Body of pancreas (tissue), 4 donors: ENCODE measurements around the gene TNFAIP8L1. TPM values are rescaled to one million over a fixed set of nuclear protein-coding genes. Genes with fewer than 3 reads are reported as not detected.

Experiments
- ATAC-seq: fragments of 150-250 bp; one replicate; pipeline ENCODE4 v1.9.1; 2016
- DNase-seq, 4 donors: peaks; one replicate each; pipeline ENCODE4 v3.0.0-alpha.2; 2019
- H3K27ac ChIP-seq, 4 donors: fragments of 200-600 bp; sonication (generic); 1 replicate in 3 of 4; 2 replicates in 1 of 4; pipeline versions ENCODE4 v1.5.1 to v1.6.1; 2016 to 2019; ENCODE audit warnings: mild to moderate bottlenecking in 1 of 4, mixed read lengths in 1 of 4, moderate library complexity in 1 of 4
- H3K27me3 ChIP-seq, 2 donors: fragments of 200-600 bp; sonication (generic); one replicate each; pipeline ENCODE4 v1.6.0; 2016; ENCODE audit warnings: mild to moderate bottlenecking in 1 of 2
- H3K36me3 ChIP-seq, 2 donors: fragments of 200-600 bp; sonication (generic); replicated peaks in 1 of 2; 2 replicates each; pipeline ENCODE4 v1.5.1; 2016; ENCODE audit warnings: low read depth in 2 of 2; ENCODE audit not compliant: insufficient read depth in 1 of 2
- H3K4me1 ChIP-seq: fragments of 200-600 bp; sonication (generic); one replicate; pipeline ENCODE4 v1.6.0; 2016
- H3K4me3 ChIP-seq, 2 donors: fragments of 200-600 bp; sonication (generic); 1 replicate in 1 of 2; 2 replicates in 1 of 2; pipeline ENCODE4 v1.5.1; 2016 to 2019
- H3K9me3 ChIP-seq, 3 donors: fragments of 200-600 bp; sonication (generic); 1 replicate in 2 of 3; 2 replicates in 1 of 3; pipeline ENCODE4 v1.5.1; 2016
- CTCF ChIP-seq, 7 experiments: fragments of 450-650 bp in 4 of 7; fragments of 200-600 bp in 3 of 7; sonication (generic) in 3 of 7; IDR thresholded peaks; one replicate each; pipeline ENCODE4 v1.5.1; 2016 to 2019; ENCODE audit warnings: antibody characterized with exemption in 7 of 7
- POLR2A ChIP-seq, 3 donors: fragments of 450-650 bp; IDR thresholded peaks; one replicate each; pipeline ENCODE4 v1.6.1; 2016; ENCODE audit warnings: antibody characterized with exemption in 3 of 3, mild to moderate bottlenecking in 2 of 3
- WGBS, 2 donors: methylation state at CpG; one replicate each; pipeline ENCODE4 v1.1.5; 2017; 5-methylcytosine and 5-hydroxymethylcytosine counted together
- intact Hi-C: fragments of 100-400 bp; cut with DNase I; formaldehyde crosslinking; loops from one replicate; pipeline ENCODE4 v1.15.1; 2023
- total RNA-seq, 2 donors: library from RNA; depleted of rRNA; stranded (reverse); fragments of >200 nt; gene quantifications; one replicate each; pipeline ENCODE4 v1.1.0, GENCODE V29; 2016

The TNFAIP8L1 gene
- total RNA-seq, 2 donors from 2014 or later, result 3.4 to 5.3 TPM

- intact Hi-C loops, result no loop called here
- no peaks in the 10 kb centered on the region for H3K4me1 ChIP-seq
- no peak for ATAC-seq
- no peak for DNase-seq
- H3K27ac ChIP-seq, result no peak overlapping the region
- TF ChIP-seq POLR2A (IDR thresholded peaks at IDR 0.05), result no peak
- no peak for TF ChIP-seq CTCF (IDR thresholded peaks at IDR 0.05)
- H3K9me3 ChIP-seq, result no peaks in the 10 kb centered on the region
- no peak overlapping the region for H3K4me3 ChIP-seq
- H3K36me3 ChIP-seq, result peaks cover 4 to 40% of the 10 kb centered on the region in 2 donors
- WGBS, 2 donors, result 82 to 90% methylated on average over 3 to 6 of the region's 7 CpGs
- no peaks in the 10 kb centered on the region for H3K27me3 ChIP-seq
Observed at GRCh38 chr19:4693078-4693350, 53.7 kb downstream of the TNFAIP8L1 start.

DNA sequence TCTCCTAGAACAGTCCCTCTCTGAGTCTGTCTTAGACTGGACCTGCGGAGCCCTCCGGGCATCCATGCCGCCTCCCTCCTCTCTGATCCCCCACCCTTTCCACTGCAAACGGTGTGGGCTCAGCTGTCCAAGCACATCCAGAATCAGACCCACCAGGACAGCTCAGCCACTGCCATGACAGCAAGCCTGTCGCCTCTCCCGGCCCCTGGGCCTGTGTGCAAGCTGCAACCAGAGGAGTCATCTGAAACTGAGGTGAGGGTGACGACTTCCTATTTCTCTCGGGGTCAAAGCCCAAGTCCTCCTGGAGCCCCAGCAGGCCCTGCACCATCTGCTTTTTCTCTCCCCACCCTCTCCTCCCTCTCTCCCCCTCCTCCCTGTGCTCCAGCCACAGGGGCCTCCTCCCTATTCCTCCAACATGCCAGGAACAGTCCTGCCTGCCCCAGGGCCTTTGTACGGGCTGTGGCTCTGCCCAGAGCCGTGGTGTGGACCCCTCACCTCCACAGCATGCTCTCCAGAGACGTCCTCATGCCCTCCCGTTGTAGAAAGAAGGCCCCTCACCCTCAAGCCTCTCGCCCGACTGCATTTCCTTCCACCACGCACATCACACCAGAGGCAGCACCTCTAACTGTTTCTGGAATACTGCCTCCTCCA lies 54.3 kb downstream of the TNFAIP8L1 start:
- Histone ChIP-seq H3K27ac (no peak overlapping the region), H3K4me1 (no peaks in the 10 kb centered on the region), H3K9me3 (no peaks in the 10 kb centered on the region), H3K4me3 (no peak overlapping the region), H3K27me3 (no peaks in the 10 kb centered on the region), H3K36me3 (peaks cover 4 to 37% of the 10 kb centered on the region in 2 donors)
- DNase-seq, result no peak
- ATAC-seq, result no peak
- WGBS, 2 donors, result 92 to 96% methylated on average over 15 of the region's 15 CpGs
- intact Hi-C loops, result no loop called here
- TF ChIP-seq CTCF (IDR thresholded peaks at IDR 0.05) (no peak), POLR2A (IDR thresholded peaks at IDR 0.05) (no peak)

DNA sequence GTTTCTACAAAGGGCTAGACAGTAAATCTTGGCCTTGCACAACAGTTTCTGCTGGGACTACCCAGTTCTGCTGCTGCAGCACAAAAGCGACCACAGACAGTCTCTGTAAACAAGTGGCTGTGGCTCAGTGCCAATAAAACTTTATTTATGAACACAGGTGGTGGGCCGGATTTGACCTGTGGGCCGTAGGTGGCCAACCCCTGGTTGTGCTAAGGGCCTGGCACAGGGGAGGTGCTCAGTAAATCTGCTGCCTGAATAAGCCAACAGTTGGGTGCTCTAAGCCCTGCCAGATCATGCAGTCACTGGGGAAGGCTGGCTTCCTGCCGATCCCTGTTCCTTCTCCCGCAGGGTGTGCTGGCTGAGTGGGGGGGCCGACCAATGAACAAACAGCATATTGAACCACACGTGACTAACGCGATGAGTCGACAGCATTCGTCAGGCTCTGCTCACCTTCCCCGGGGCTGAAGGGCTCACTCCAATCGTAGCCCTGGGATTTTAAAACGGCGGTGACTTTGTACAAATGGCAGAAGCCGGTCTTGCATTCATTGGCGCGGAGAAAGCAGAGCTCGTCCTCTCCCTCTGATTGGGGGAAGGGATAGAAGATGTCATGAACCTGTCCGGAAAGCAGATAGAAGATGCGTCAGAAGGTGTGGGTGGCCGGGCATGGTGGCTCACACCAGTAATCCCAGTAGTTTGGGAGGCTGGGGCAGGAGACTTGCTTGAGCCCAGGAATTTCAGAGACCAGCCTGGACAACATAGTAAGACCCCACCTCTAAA lies 55.1 kb downstream of the TNFAIP8L1 start:
- WGBS, 2 donors, result 91 to 97% methylated on average over 14 to 22 of the region's 22 CpGs
- DNase-seq, result peak in 1 of 4 donors; percentile 80
- no peak for ATAC-seq
- Histone ChIP-seq H3K4me3 (no peak overlapping the region), H3K27me3 (no peaks in the 10 kb centered on the region), H3K4me1 (no peaks in the 10 kb centered on the region), H3K9me3 (no peaks in the 10 kb centered on the region), H3K27ac (no peak overlapping the region), H3K36me3 (peaks cover 4 to 32% of the 10 kb centered on the region in 2 donors)
- TF ChIP-seq CTCF (IDR thresholded peaks at IDR 0.05) (no peak), POLR2A (IDR thresholded peaks at IDR 0.05) (no peak)
- intact Hi-C loops, result no loop called here

DNA sequence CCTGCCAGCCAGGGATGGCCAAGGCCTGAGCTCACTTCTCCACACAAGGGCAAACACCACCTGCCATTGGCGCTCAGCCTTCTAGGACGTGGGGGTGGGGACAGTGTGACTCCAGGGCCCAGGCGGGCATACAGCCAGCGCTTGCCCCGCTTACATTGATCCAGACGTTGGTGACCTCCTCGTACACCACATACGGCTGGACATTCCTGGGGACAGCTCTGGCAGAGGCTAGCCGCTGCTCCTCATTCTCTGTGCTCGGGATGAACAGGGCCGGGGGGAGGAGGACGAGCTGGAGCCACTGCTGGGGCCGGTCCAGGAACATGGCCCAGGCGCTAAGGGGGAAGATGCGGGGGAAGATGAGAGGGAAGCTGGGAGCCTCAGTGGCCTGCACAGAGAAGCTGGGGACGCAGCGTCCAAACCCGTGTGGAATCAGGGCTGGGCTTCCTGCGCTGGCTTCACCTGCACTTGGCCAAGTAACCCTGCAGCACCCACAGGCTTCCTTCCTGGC lies 56.0 kb downstream of the TNFAIP8L1 start:
- ATAC-seq (peak; percentile 5), DNase-seq (peak in 1 of 4 donors; percentile 58)
- intact Hi-C loops, result no loop called here
- 86% methylated on average over 8 to 19 of the region's 19 CpGs for WGBS, 2 donors
- Histone ChIP-seq H3K4me3 (no peak overlapping the region), H3K27me3 (no peaks in the 10 kb centered on the region), H3K36me3 (peaks cover 4 to 36% of the 10 kb centered on the region in 2 donors), H3K9me3 (no peaks in the 10 kb centered on the region), H3K27ac (no peak overlapping the region), H3K4me1 (no peaks in the 10 kb centered on the region)
- no peak for TF ChIP-seq CTCF (IDR thresholded peaks at IDR 0.05)
- TF ChIP-seq POLR2A (IDR thresholded peaks at IDR 0.05), result no peak
